Lower leg skin (tissue), 3 donors: Measurements from ENCODE around the gene VPS13D.

Experiments
- CTCF ChIP-seq, 3 donors: fragments of 450-650 bp; IDR thresholded peaks; one replicate each; pipeline ENCODE4 v1.5.1; 2016; ENCODE audit warnings: antibody characterized with exemption in 3 of 3, mild to moderate bottlenecking in 3 of 3, moderate library complexity in 2 of 3
- POLR2A ChIP-seq, 2 donors: fragments of 450-650 bp; IDR thresholded peaks; one replicate each; pipeline ENCODE4 v1.6.1; 2016 to 2017; ENCODE audit warnings: antibody characterized with exemption in 2 of 2, mild to moderate bottlenecking in 1 of 2, moderate library complexity in 1 of 2

GRCh38 chr1:12387641-12388040 is 157.8 kb downstream of the VPS13D start:
- no peak for TF ChIP-seq CTCF (IDR thresholded peaks at IDR 0.05)
- TF ChIP-seq POLR2A (IDR thresholded peaks at IDR 0.05): no peak
